Measurements from ENCODE around the gene CPLX1.
"Not testable (repeated sequence)": the region's sequence is repeated elsewhere in the genome, so short reads cannot be mapped to it uniquely, and the experiment has no call there.

Gene CPLX1

GRCh38 chr4:742096-742741, 83.7 kb downstream of the CPLX1 start:
- H3K36me3 ChIP-seq (ENCODE audit: control insufficient read depth, insufficient read depth, low read length): no peaks in the 10 kb centered on the region
- no peak overlapping the region for H2AFZ ChIP-seq
- no peak overlapping the region for H3K4me2 ChIP-seq (ENCODE audit: low read length)
- no peaks in the 10 kb centered on the region for H3K79me2 ChIP-seq
- no peak for TF ChIP-seq CTCF (IDR thresholded peaks at IDR 0.05)
- H3K4me3 ChIP-seq (ENCODE audit: low read depth, low read length): no peak overlapping the region
- H3K4me1 ChIP-seq: no peaks in the 10 kb centered on the region
- H3K27ac ChIP-seq: no peak overlapping the region
- no peak overlapping the region for H3K9ac ChIP-seq
- no peaks in the 10 kb centered on the region for H3K27me3 ChIP-seq (ENCODE audit: control insufficient read depth, insufficient read depth, low read length)
- H3K9me3 ChIP-seq (ENCODE audit: control insufficient read depth, low read length): no peaks in the 10 kb centered on the region

- Histone ChIP-seq H3K4me1 (no peaks in the 10 kb centered on the region), H3K9ac (no peak overlapping the region), H3K4me3 (ENCODE audit: low read depth, low read length) (no peak overlapping the region), H3K4me2 (ENCODE audit: low read length) (no peak overlapping the region), H2AFZ (no peak overlapping the region), H3K36me3 (ENCODE audit: control insufficient read depth, insufficient read depth, low read length) (no peaks in the 10 kb centered on the region), H3K27ac (no peak overlapping the region), H3K9me3 (ENCODE audit: control insufficient read depth, low read length) (no peaks in the 10 kb centered on the region), H3K27me3 (ENCODE audit: control insufficient read depth, insufficient read depth, low read length) (no peaks in the 10 kb centered on the region), H3K79me2 (no peaks in the 10 kb centered on the region)
- TF ChIP-seq CTCF (IDR thresholded peaks at IDR 0.05): no peak
Measured at GRCh38 chr4:740656-741282, 85.2 kb downstream of the CPLX1 start.

GRCh38 chr4:740011-740410, 85.9 kb downstream of the CPLX1 start:
- no peaks in the 10 kb centered on the region for H3K36me3 ChIP-seq (ENCODE audit: control insufficient read depth, insufficient read depth, low read length)
- H3K27ac ChIP-seq: no peak overlapping the region
- H2AFZ ChIP-seq: no peak overlapping the region
- no peaks in the 10 kb centered on the region for H3K79me2 ChIP-seq
- H3K4me3 ChIP-seq (ENCODE audit: low read depth, low read length): no peak overlapping the region
- no peak for TF ChIP-seq CTCF (IDR thresholded peaks at IDR 0.05)
- H3K4me2 ChIP-seq (ENCODE audit: low read length): no peak overlapping the region
- no peaks in the 10 kb centered on the region for H3K4me1 ChIP-seq
- H3K9me3 ChIP-seq (ENCODE audit: control insufficient read depth, low read length): no peaks in the 10 kb centered on the region
- H3K9ac ChIP-seq: no peak overlapping the region
- H3K27me3 ChIP-seq (ENCODE audit: control insufficient read depth, insufficient read depth, low read length): no peaks in the 10 kb centered on the region

GRCh38 chr4:739569-739968, 86.4 kb downstream of the CPLX1 start:
- Histone ChIP-seq H3K27ac (no peak overlapping the region), H3K4me1 (no peaks in the 10 kb centered on the region), H3K27me3 (ENCODE audit: control insufficient read depth, insufficient read depth, low read length) (no peaks in the 10 kb centered on the region), H3K36me3 (ENCODE audit: control insufficient read depth, insufficient read depth, low read length) (no peaks in the 10 kb centered on the region), H3K9me3 (ENCODE audit: control insufficient read depth, low read length) (no peaks in the 10 kb centered on the region), H3K4me3 (ENCODE audit: low read depth, low read length) (no peak overlapping the region), H3K4me2 (ENCODE audit: low read length) (no peak overlapping the region), H3K79me2 (no peaks in the 10 kb centered on the region), H2AFZ (no peak overlapping the region), H3K9ac (no peak overlapping the region)
- no peak for TF ChIP-seq CTCF (IDR thresholded peaks at IDR 0.05)

GRCh38 chr4:738781-739280, 87.1 kb downstream of the CPLX1 start:
- no peaks in the 10 kb centered on the region for H3K79me2 ChIP-seq
- no peak for TF ChIP-seq CTCF (IDR thresholded peaks at IDR 0.05)
- H3K27ac ChIP-seq: no peak overlapping the region
- no peak overlapping the region for H2AFZ ChIP-seq
- no peak overlapping the region for H3K9ac ChIP-seq
- H3K9me3 ChIP-seq (ENCODE audit: control insufficient read depth, low read length): no peaks in the 10 kb centered on the region
- H3K4me2 ChIP-seq (ENCODE audit: low read length): no peak overlapping the region
- no peaks in the 10 kb centered on the region for H3K27me3 ChIP-seq (ENCODE audit: control insufficient read depth, insufficient read depth, low read length)
- H3K36me3 ChIP-seq (ENCODE audit: control insufficient read depth, insufficient read depth, low read length): no peaks in the 10 kb centered on the region
- H3K4me1 ChIP-seq: no peaks in the 10 kb centered on the region
- no peak overlapping the region for H3K4me3 ChIP-seq (ENCODE audit: low read depth, low read length)

GRCh38 chr4:736561-736960, 89.4 kb downstream of the CPLX1 start:
- not testable (repeated sequence) for H3K27ac ChIP-seq; H3K9me3 ChIP-seq (ENCODE audit: control insufficient read depth, low read length); H3K9ac ChIP-seq; H3K79me2 ChIP-seq; H2AFZ ChIP-seq; H3K36me3 ChIP-seq (ENCODE audit: control insufficient read depth, insufficient read depth, low read length); H3K4me2 ChIP-seq (ENCODE audit: low read length); H3K4me3 ChIP-seq (ENCODE audit: low read depth, low read length); H3K4me1 ChIP-seq; H3K27me3 ChIP-seq (ENCODE audit: control insufficient read depth, insufficient read depth, low read length)
